Stimulated activated CD4-positive, alpha-beta T cell treated with anti-CD3 and anti-CD28 coated beads, Interleukin-1b, Interleukin-23, amount 100 ng/mL, for 4 hours (primary cell): ENCODE measurements around the gene MAN2B2.
"Not testable (repeated sequence)": the region's sequence is repeated elsewhere in the genome, so short reads cannot be mapped to it uniquely, and the experiment has no call there.

Experiments
- DNase-seq, 2 donors: peaks; one replicate each; pipeline ENCODE4 v3.0.0-alpha.2; 2020; ENCODE audit warnings: low read depth in 2 of 2

Gene MAN2B2

GRCh38 chr4:6641971-6642320 is 67.0 kb downstream of the MAN2B2 start:
- DNase-seq = no peak

- DNase-seq = no peak
Measured at GRCh38 chr4:6643141-6643847, 68.3 kb downstream of the MAN2B2 start.

- DNase-seq = no peak
Measured at GRCh38 chr4:6644792-6645530, 70.0 kb downstream of the MAN2B2 start.

- no peak for DNase-seq
Measured at GRCh38 chr4:6647169-6647568, 72.2 kb downstream of the MAN2B2 start.

- DNase-seq = no peak
Measured at GRCh38 chr4:6647582-6648230, 72.7 kb downstream of the MAN2B2 start.

GRCh38 chr4:6649216-6649615 is 74.2 kb downstream of the MAN2B2 start:
- no peak for DNase-seq

GRCh38 chr4:6654211-6654610 is 79.2 kb downstream of the MAN2B2 start:
- not testable (repeated sequence) for DNase-seq

GRCh38 chr4:6655291-6655690 is 80.3 kb downstream of the MAN2B2 start:
- DNase-seq = not testable (repeated sequence)

GRCh38 chr4:6655924-6656323 is 80.9 kb downstream of the MAN2B2 start:
- DNase-seq = no peak

- DNase-seq = no peak
Measured at GRCh38 chr4:6657242-6658208, 82.5 kb downstream of the MAN2B2 start.

- no peak for DNase-seq
Measured at GRCh38 chr4:6658209-6658595, 83.2 kb downstream of the MAN2B2 start.

- DNase-seq = peak; percentile 38 to 56
Measured at GRCh38 chr4:6658597-6659075, 83.6 kb downstream of the MAN2B2 start.

- no peak for DNase-seq
Measured at GRCh38 chr4:6659897-6660296, 84.9 kb downstream of the MAN2B2 start.

- DNase-seq = no peak
Measured at GRCh38 chr4:6660430-6660829, 85.4 kb downstream of the MAN2B2 start.

- DNase-seq = no peak
Measured at GRCh38 chr4:6662591-6662990, 87.6 kb downstream of the MAN2B2 start.

GRCh38 chr4:6663596-6664393 is 88.8 kb downstream of the MAN2B2 start:
- no peak for DNase-seq

- no peak for DNase-seq
Measured at GRCh38 chr4:6665320-6665654, 90.3 kb downstream of the MAN2B2 start.

- no peak for DNase-seq
Measured at GRCh38 chr4:6668391-6668790, 93.4 kb downstream of the MAN2B2 start.

GRCh38 chr4:6671648-6672047 is 96.7 kb downstream of the MAN2B2 start:
- no peak for DNase-seq

- DNase-seq = no peak
Measured at GRCh38 chr4:6672131-6672530, 97.1 kb downstream of the MAN2B2 start.
